OCI-LY1 (cell line): Measurements from ENCODE around the gene DNLZ.

ENCODE experiments used
- CTCF ChIP-seq: fragments of 200-600 bp; sonication (generic), shearing (Covaris generic); IDR thresholded peaks from 2 replicates; pipeline ENCODE4 v1.5.1; 2017; ENCODE audit warnings: mild to moderate bottlenecking, antibody characterized with exemption, low read length, moderate library complexity, mixed read lengths
- EZH2 ChIP-seq: fragments of 200-600 bp; sonication (generic), shearing (Covaris generic); IDR thresholded peaks from 2 replicates; pipeline ENCODE4 v1.8.0; 2017; ENCODE audit warnings: borderline replicate concordance, mixed run types, mild to moderate bottlenecking, antibody characterized with exemption, low read length, moderate library complexity, mixed read lengths

- no peak for TF ChIP-seq CTCF
- TF ChIP-seq EZH2, result no peak
Measured at GRCh38 chr9:136324501-136325300, 38.8 kb downstream of the DNLZ start.
